ENCODE measurements around the gene GOLM1.
"Not testable (repeated sequence)": the region's sequence is repeated elsewhere in the genome, so short reads cannot be mapped to it uniquely, and the experiment has no call there.

The GOLM1 gene

GRCh38 chr9:86098824-86099700 lies at the start of gene GOLM1:
Gene GOLM1, minus strand, starts transcription at chr9:86099558. Its CDS starts 20,238 bp downstream, at chr9:86079320.
- no peak for DNase-seq (ENCODE audit: low read depth, low spot score)
- Histone ChIP-seq H3K9me3 (ENCODE audit: insufficient read depth, low read length) (no peaks in the 10 kb centered on the region), H3K27me3 (ENCODE audit: insufficient read depth, insufficient read length) (peaks cover 11% of the 10 kb centered on the region), H3K36me3 (ENCODE audit: insufficient read depth, insufficient read length, low read length) (peaks cover 3% of the 10 kb centered on the region), H3K4me3 (ENCODE audit: insufficient read length, low read depth) (peak within 1 kb of the TSS; percentile 79), H3K4me1 (ENCODE audit: insufficient read depth, insufficient read length) (peaks cover 2% of the 10 kb centered on the region), H3K9ac (ENCODE audit: insufficient read length, low read depth) (peak within 1 kb of the TSS; percentile 92)
- TF ChIP-seq ZNF274 (IDR thresholded peaks at IDR 0.05; ENCODE audit: low read depth, low read length), result no peak
- TF ChIP-seq SUZ12 (IDR thresholded peaks at IDR 0.05; ENCODE audit: extremely low read depth, insufficient read depth, insufficient read length), result no peak
- TF ChIP-seq YY1 (IDR thresholded peaks at IDR 0.05; ENCODE audit: insufficient read depth, insufficient read length), result no peak

- H3K4me1 ChIP-seq (ENCODE audit: insufficient read depth, insufficient read length); H3K4me3 ChIP-seq (ENCODE audit: insufficient read length, low read depth); H3K36me3 ChIP-seq (ENCODE audit: insufficient read depth, insufficient read length, low read length); H3K9ac ChIP-seq (ENCODE audit: insufficient read length, low read depth); DNase-seq (ENCODE audit: low read depth, low spot score); H3K27me3 ChIP-seq (ENCODE audit: insufficient read depth, insufficient read length): not testable (repeated sequence)
- peaks cover 17% of the 10 kb centered on the region; the same call in 1 of the 2 replicates for H3K9me3 ChIP-seq (ENCODE audit: insufficient read depth, low read length)
These were observed 47.3 kb upstream of the GOLM1 start for GRCh38 chr9:86146671-86147070.

- H3K36me3 ChIP-seq (ENCODE audit: insufficient read depth, insufficient read length, low read length); H3K4me1 ChIP-seq (ENCODE audit: insufficient read depth, insufficient read length); H3K4me3 ChIP-seq (ENCODE audit: insufficient read length, low read depth); H3K9ac ChIP-seq (ENCODE audit: insufficient read length, low read depth); DNase-seq (ENCODE audit: low read depth, low spot score); H3K27me3 ChIP-seq (ENCODE audit: insufficient read depth, insufficient read length): not testable (repeated sequence)
- H3K9me3 ChIP-seq (ENCODE audit: insufficient read depth, low read length), result peaks cover 17% of the 10 kb centered on the region; the same call in 1 of the 2 replicates
These were observed 46.6 kb upstream of the GOLM1 start for GRCh38 chr9:86145960-86146359.

GRCh38 chr9:86142973-86143372 lies 43.6 kb upstream of the GOLM1 start:
- no peak overlapping the region for H3K4me3 ChIP-seq (ENCODE audit: insufficient read length, low read depth)
- no peak for DNase-seq (ENCODE audit: low read depth, low spot score)
- no peak for TF ChIP-seq YY1 (IDR thresholded peaks at IDR 0.05; ENCODE audit: insufficient read depth, insufficient read length)
- TF ChIP-seq ZNF274 (IDR thresholded peaks at IDR 0.05; ENCODE audit: low read depth, low read length), result no peak
- no peak for TF ChIP-seq SUZ12 (IDR thresholded peaks at IDR 0.05; ENCODE audit: extremely low read depth, insufficient read depth, insufficient read length)
- no peaks in the 10 kb centered on the region for H3K27me3 ChIP-seq (ENCODE audit: insufficient read depth, insufficient read length)
- H3K9ac ChIP-seq (ENCODE audit: insufficient read length, low read depth), result no peak overlapping the region
- H3K36me3 ChIP-seq (ENCODE audit: insufficient read depth, insufficient read length, low read length), result no peaks in the 10 kb centered on the region
- peaks cover 17% of the 10 kb centered on the region; the same call in 1 of the 2 replicates for H3K9me3 ChIP-seq (ENCODE audit: insufficient read depth, low read length)
- H3K4me1 ChIP-seq (ENCODE audit: insufficient read depth, insufficient read length), result no peaks in the 10 kb centered on the region

- Histone ChIP-seq H3K4me1 (ENCODE audit: insufficient read depth, insufficient read length) (no peaks in the 10 kb centered on the region), H3K9me3 (ENCODE audit: insufficient read depth, low read length) (peaks cover 12% of the 10 kb centered on the region; the same call in 1 of the 2 replicates), H3K4me3 (ENCODE audit: insufficient read length, low read depth) (no peak overlapping the region), H3K27me3 (ENCODE audit: insufficient read depth, insufficient read length) (no peaks in the 10 kb centered on the region), H3K36me3 (ENCODE audit: insufficient read depth, insufficient read length, low read length) (no peaks in the 10 kb centered on the region), H3K9ac (ENCODE audit: insufficient read length, low read depth) (no peak overlapping the region)
- TF ChIP-seq SUZ12 (IDR thresholded peaks at IDR 0.05; ENCODE audit: extremely low read depth, insufficient read depth, insufficient read length), result no peak
- no peak for TF ChIP-seq YY1 (IDR thresholded peaks at IDR 0.05; ENCODE audit: insufficient read depth, insufficient read length)
- TF ChIP-seq ZNF274 (IDR thresholded peaks at IDR 0.05; ENCODE audit: low read depth, low read length), result no peak
- no peak for DNase-seq (ENCODE audit: low read depth, low spot score)
These were observed 42.5 kb upstream of the GOLM1 start for GRCh38 chr9:86141843-86142242.

- Histone ChIP-seq H3K4me3 (ENCODE audit: insufficient read length, low read depth) (no peak overlapping the region), H3K27me3 (ENCODE audit: insufficient read depth, insufficient read length) (no peaks in the 10 kb centered on the region), H3K36me3 (ENCODE audit: insufficient read depth, insufficient read length, low read length) (no peaks in the 10 kb centered on the region), H3K9ac (ENCODE audit: insufficient read length, low read depth) (no peak overlapping the region), H3K9me3 (ENCODE audit: insufficient read depth, low read length) (no peaks in the 10 kb centered on the region), H3K4me1 (ENCODE audit: insufficient read depth, insufficient read length) (no peaks in the 10 kb centered on the region)
- DNase-seq (ENCODE audit: low read depth, low spot score), result no peak
- no peak for TF ChIP-seq SUZ12 (IDR thresholded peaks at IDR 0.05; ENCODE audit: extremely low read depth, insufficient read depth, insufficient read length)
- TF ChIP-seq YY1 (IDR thresholded peaks at IDR 0.05; ENCODE audit: insufficient read depth, insufficient read length), result no peak
- no peak for TF ChIP-seq ZNF274 (IDR thresholded peaks at IDR 0.05; ENCODE audit: low read depth, low read length)
These were observed 36.0 kb upstream of the GOLM1 start for GRCh38 chr9:86135371-86135770.

GRCh38 chr9:86134361-86134760 lies 35.0 kb upstream of the GOLM1 start:
- DNase-seq (ENCODE audit: low read depth, low spot score), result no peak
- Histone ChIP-seq H3K4me1 (ENCODE audit: insufficient read depth, insufficient read length) (no peaks in the 10 kb centered on the region), H3K4me3 (ENCODE audit: insufficient read length, low read depth) (no peak overlapping the region), H3K9ac (ENCODE audit: insufficient read length, low read depth) (no peak overlapping the region), H3K36me3 (ENCODE audit: insufficient read depth, insufficient read length, low read length) (no peaks in the 10 kb centered on the region), H3K9me3 (ENCODE audit: insufficient read depth, low read length) (no peaks in the 10 kb centered on the region), H3K27me3 (ENCODE audit: insufficient read depth, insufficient read length) (no peaks in the 10 kb centered on the region)
- TF ChIP-seq YY1 (IDR thresholded peaks at IDR 0.05; ENCODE audit: insufficient read depth, insufficient read length), result no peak
- TF ChIP-seq SUZ12 (IDR thresholded peaks at IDR 0.05; ENCODE audit: extremely low read depth, insufficient read depth, insufficient read length), result no peak
